ENCODE results near the gene SDCBP2.

DNA sequence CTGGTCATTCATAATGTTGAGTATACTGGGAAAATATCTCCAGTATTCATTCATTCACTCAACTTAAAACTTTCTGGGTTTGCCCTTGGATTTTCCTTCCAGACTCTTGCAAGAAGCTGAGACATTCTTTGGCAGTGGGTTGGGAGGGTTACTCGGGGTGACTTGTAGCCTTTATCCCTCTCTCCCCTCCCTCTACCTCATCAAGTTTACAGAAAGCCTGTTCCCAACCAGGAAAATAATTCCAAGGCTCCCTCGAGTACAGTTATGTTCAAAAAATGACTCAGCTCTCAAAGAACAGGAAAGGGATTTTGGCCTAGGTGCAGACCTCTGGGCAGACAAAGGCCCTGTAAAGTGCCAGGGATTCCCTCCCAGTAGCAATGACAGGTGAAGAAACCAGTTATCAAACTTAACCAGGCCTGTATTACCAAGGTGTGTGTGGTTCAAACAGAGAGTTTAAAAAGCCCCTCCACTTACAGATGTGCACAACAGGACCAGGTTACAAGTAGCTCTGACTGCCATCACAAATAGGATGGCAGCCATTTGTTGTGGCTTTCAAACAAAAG lies 41.7 kb upstream of the SDCBP2 start:
- no peak for TF ChIP-seq EZH2 (IDR thresholded peaks at IDR 0.05; ENCODE audit: insufficient read depth, poor library complexity, severe bottlenecking)
- no peak for TF ChIP-seq EZH2phosphoT487 (IDR thresholded peaks at IDR 0.05; ENCODE audit: insufficient read depth, low read depth)

Measured in GM23248 (cell line).